HCT116 (cell line): Measurements from ENCODE around the gene E2F6. TPM values are rescaled to one million over a fixed set of nuclear protein-coding genes. Genes with fewer than 3 reads are reported as not detected.

Experiments used
- ATAC-seq: fragments of 200-7000 bp; cut with Tn5 transposase; 2 replicates; pipeline ENCODE4 v1.9.1; 2020; ENCODE audit warnings: mild to moderate bottlenecking, moderate library complexity
- BruUV-seq: library from RNA; stranded (reverse); fragments of 400-500 nt; replicated peaks from 2 replicates; lab custom pipeline; 2021; lab: Mats Ljungman, UMichigan
- CTCF ChIA-PET: fragments of 300-600 bp; sonication (Branson Sonifier 250); formaldehyde crosslinking; loops from one replicate; lab custom pipeline; 2021; ENCODE audit warnings: antibody characterized with exemption; lab: Charles Lee
- POLR2A ChIA-PET: fragments of 300-600, 350-600 bp; sonication (Branson Sonifier 250); formaldehyde crosslinking; loops from one replicate; lab custom pipeline; 2021; ENCODE audit warnings: antibody characterized with exemption; lab: Charles Lee
- RAD21 ChIA-PET, 2 experiments: fragments of 300-600 bp; sonication (Branson Sonifier 250); formaldehyde crosslinking; loops; one replicate each; lab custom pipeline; 2023; ENCODE audit warnings: low total read pairs in 2 of 2; ENCODE audit not compliant: uncharacterized antibody in 2 of 2, unreplicated experiment in 2 of 2, low non-redundant PET in 1 of 2; lab: Charles Lee
- DNase-seq: peaks from one replicate; pipeline ENCODE4 v3.0.0-alpha.2; 2010; ENCODE audit warnings: low read depth, low spot score
- H2AFZ ChIP-seq: fragments of 200-600 bp; shearing (Covaris generic), sonication (generic); 2 replicates; pipeline ENCODE4 v1.6.1; 2017; ENCODE audit warnings: low read depth, mixed run types, mixed read lengths, antibody characterized with exemption, low read length; ENCODE audit not compliant: poor library complexity, severe bottlenecking
- H3K27ac ChIP-seq: 2 replicates; pipeline ENCODE4 v1.5.1; 2012; ENCODE audit warnings: low read depth, low read length
- H3K27me3 ChIP-seq: fragments of 200-600 bp; sonication (generic); 2 replicates; pipeline ENCODE4 v1.6.1; 2016; ENCODE audit warnings: mixed run types, low read length, mixed read lengths; ENCODE audit not compliant: insufficient read depth
- H3K36me3 ChIP-seq, 2 experiments: fragments of 200-500 bp in 1 of 2; fragments of 200-600 bp in 1 of 2; sonication (Bioruptor generic) in 1 of 2; sonication (generic) in 1 of 2; 2 replicates each; pipeline versions ENCODE4 v1.5.1 to v1.6.1; 2014 to 2016; ENCODE audit warnings: low read length in 2 of 2, inconsistent platforms in 1 of 2, mixed read lengths in 1 of 2, mixed run types in 1 of 2; ENCODE audit not compliant: insufficient read depth in 2 of 2, control insufficient read depth in 1 of 2
- H3K4me1 ChIP-seq, 2 experiments: fragments of 200-600 bp in 1 of 2; sonication (generic) in 1 of 2; 2 replicates each; pipeline versions ENCODE4 v1.5.1 to v1.6.1; 2012 to 2017; ENCODE audit warnings: low read length in 2 of 2, inconsistent platforms in 1 of 2, mild to moderate bottlenecking in 1 of 2, mixed read lengths in 1 of 2, mixed run types in 1 of 2, moderate library complexity in 1 of 2; ENCODE audit not compliant: insufficient read depth in 2 of 2, control insufficient read depth in 1 of 2
- H3K4me2 ChIP-seq: fragments of 200-600 bp; sonication (generic); 2 replicates; pipeline ENCODE4 v1.6.1; 2017; ENCODE audit warnings: mixed run types, low read length, mixed read lengths
- H3K4me3 ChIP-seq, 2 experiments: fragments of 200-600 bp in 1 of 2; sonication (generic) in 1 of 2; replicated peaks in 1 of 2; 2 replicates each; pipeline ENCODE4 v1.5.1; 2011 to 2016; ENCODE audit warnings: low read length in 2 of 2, control low read depth in 1 of 2, low read depth in 1 of 2, mild to moderate bottlenecking in 1 of 2, mixed read lengths in 1 of 2, mixed run types in 1 of 2
- H3K79me2 ChIP-seq: fragments of 200-600 bp; sonication (generic); 2 replicates; pipeline ENCODE4 v1.6.1; 2017; ENCODE audit warnings: mild to moderate bottlenecking, mixed run types, low read length, moderate library complexity, mixed read lengths; ENCODE audit not compliant: insufficient read depth
- H3K9ac ChIP-seq: fragments of 200-600 bp; sonication (generic); 2 replicates; pipeline ENCODE4 v1.6.1; 2016; ENCODE audit warnings: low read length, mixed read lengths
- H3K9me2 ChIP-seq: fragments of 200-600 bp; sonication (generic), shearing (Covaris generic); 2 replicates; pipeline ENCODE4 v1.6.1; 2017; ENCODE audit warnings: mixed run types, mild to moderate bottlenecking, moderate library complexity; ENCODE audit not compliant: insufficient read depth
- H3K9me3 ChIP-seq, 2 experiments: fragments of 200-500 bp in 1 of 2; fragments of 200-600 bp in 1 of 2; sonication (Bioruptor generic) in 1 of 2; sonication (generic) in 1 of 2; 2 replicates each; pipeline ENCODE4 v1.6.1; 2014 to 2017; ENCODE audit warnings: low read length in 2 of 2, mixed read lengths in 2 of 2, inconsistent platforms in 1 of 2, low read depth in 1 of 2, mild to moderate bottlenecking in 1 of 2, mixed run types in 1 of 2, moderate library complexity in 1 of 2; ENCODE audit not compliant: control insufficient read depth in 1 of 2, insufficient read depth in 1 of 2
- H4K20me1 ChIP-seq: fragments of 200-600 bp; sonication (generic), shearing (Covaris generic); 2 replicates; pipeline ENCODE4 v1.6.1; 2017; ENCODE audit warnings: mixed run types, mild to moderate bottlenecking, moderate library complexity; ENCODE audit not compliant: insufficient read depth
- CEBPB ChIP-seq: IDR thresholded peaks from 2 replicates; pipeline ENCODE4 v1.6.1; 2012; ENCODE audit warnings: low read depth
- ELF1 ChIP-seq: IDR thresholded peaks from 2 replicates; pipeline ENCODE4 v1.6.1; 2012; ENCODE audit warnings: low read depth, borderline replicate concordance
- EZH2 ChIP-seq: fragments of 200-600 bp; sonication (generic); IDR thresholded peaks from 2 replicates; pipeline ENCODE4 v1.6.1; 2017; ENCODE audit warnings: antibody characterized with exemption, mixed run types
- JUND ChIP-seq: IDR thresholded peaks from 2 replicates; pipeline ENCODE4 v1.6.1; 2012
- RAD21 ChIP-seq: IDR thresholded peaks from 2 replicates; pipeline ENCODE4 v1.6.1; 2012; ENCODE audit warnings: low read depth, mild to moderate bottlenecking
- SIN3A ChIP-seq: IDR thresholded peaks from 2 replicates; pipeline ENCODE4 v1.6.1; 2012; ENCODE audit warnings: low read depth
- SP1 ChIP-seq: IDR thresholded peaks from 2 replicates; pipeline ENCODE4 v1.6.1; 2012; ENCODE audit warnings: low read depth
- intact Hi-C: fragments of 100-400 bp; cut with micrococcal nuclease; formaldehyde crosslinking; loops from 2 replicates; pipeline ENCODE4 v1.10.0; 2022
- total RNA-seq: library from RNA; stranded (reverse); gene quantifications from one replicate; pipeline ENCODE4 v1.2.1, GENCODE V29; 2021; ENCODE audit not compliant: unreplicated experiment
- TF ChIP-seq, protein P1 (sequence below): IDR thresholded peaks from 2 replicates; pipeline ENCODE4 v1.6.1; 2012
- TF ChIP-seq, protein P2 (sequence below): IDR thresholded peaks from 2 replicates; pipeline ENCODE4 v1.6.1; 2012

E2F6 gene
- total RNA-seq, 1 experiment from 2014 or later: 22.8 TPM

DNA sequence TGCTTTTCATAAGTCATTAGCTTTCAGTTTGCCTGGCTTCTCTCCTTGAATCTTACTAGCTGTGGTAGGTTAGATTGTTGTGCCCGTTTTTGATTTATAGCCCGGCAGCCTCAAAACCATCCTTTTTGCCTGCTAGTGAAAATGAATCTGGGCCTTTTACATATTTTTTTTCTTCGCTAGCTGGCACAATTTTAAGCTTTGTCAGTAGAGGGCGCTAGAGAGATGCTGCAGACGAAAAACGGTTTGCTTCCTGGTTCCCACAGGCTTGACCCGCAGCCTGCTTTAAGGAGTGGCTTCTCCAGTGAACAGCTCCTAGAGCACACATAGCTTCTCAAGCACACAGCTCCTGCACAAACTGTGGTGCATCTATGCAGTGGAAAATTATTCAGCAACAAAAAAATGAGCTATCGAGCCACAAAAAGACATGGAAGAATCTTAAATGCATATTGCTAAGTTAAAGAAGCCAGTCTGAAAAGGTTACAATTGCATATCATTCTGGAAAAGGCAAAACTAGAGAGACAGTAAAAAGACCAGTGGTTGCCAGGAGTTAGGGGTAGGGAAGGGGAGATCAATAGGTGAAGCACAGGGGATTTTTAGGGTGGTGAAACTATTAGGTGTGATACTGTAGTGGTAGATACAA lies 47.9 kb downstream of the E2F6 start (continued):
- TF ChIP-seq JUND (no peak), SP1 (no peak)
- TF ChIP-seq, protein P1, sequence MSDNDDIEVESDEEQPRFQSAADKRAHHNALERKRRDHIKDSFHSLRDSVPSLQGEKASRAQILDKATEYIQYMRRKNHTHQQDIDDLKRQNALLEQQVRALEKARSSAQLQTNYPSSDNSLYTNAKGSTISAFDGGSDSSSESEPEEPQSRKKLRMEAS: no peak

DNA sequence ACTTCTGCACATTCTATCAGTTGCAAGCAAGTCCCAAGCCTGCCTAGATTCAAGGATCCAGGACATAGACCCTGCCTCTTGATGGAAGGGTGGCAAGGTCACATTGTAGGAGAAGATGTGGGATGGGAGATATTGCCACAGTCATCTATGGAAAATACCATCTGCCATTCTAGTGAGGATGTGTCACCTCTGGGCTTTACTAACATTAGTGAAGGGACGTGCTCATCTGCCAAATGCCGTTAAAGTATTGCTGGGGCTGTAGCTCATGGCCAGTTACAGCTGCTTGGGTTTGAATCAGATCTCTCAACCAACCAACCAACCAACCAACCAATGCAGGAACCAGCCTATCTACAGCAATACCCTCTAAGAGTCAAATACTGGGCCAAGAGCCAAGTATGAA lies 49.0 kb downstream of the E2F6 start:
- Histone ChIP-seq H3K4me3 (no peak overlapping the region), H3K9me2 (no peaks in the 10 kb centered on the region), H3K4me1 (peaks cover 0 to 5% of the 10 kb centered on the region in 2 experiments; a peak in 1 of 4 replicates), H3K4me2 (no peak overlapping the region), H3K79me2 (no peaks in the 10 kb centered on the region), H3K27ac (no peak overlapping the region), H3K9ac (no peak overlapping the region), H3K9me3 (peaks cover 0 to 6% of the 10 kb centered on the region in 2 experiments; a peak in 1 of 4 replicates), H2AFZ (no peak overlapping the region), H4K20me1 (no peaks in the 10 kb centered on the region), H3K36me3 (no peaks in the 10 kb centered on the region), H3K27me3 (no peaks in the 10 kb centered on the region)
- RAD21 ChIA-PET: no interaction called here
- CTCF ChIA-PET: no interaction called here
- ATAC-seq (no peak), DNase-seq (no peak)
- intact Hi-C loops: no loop called here
- no peak for TF ChIP-seq ELF1
- TF ChIP-seq, protein P2, sequence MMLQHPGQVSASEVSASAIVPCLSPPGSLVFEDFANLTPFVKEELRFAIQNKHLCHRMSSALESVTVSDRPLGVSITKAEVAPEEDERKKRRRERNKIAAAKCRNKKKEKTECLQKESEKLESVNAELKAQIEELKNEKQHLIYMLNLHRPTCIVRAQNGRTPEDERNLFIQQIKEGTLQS: no peak
- TF ChIP-seq CEBPB: no peak
- no peak for TF ChIP-seq EZH2
- no peak for TF ChIP-seq SP1
- TF ChIP-seq RAD21: no peak
- TF ChIP-seq SIN3A: no peak
- no TSS peak for BruUV-seq
- POLR2A ChIA-PET: no interaction called here
